NB4 (cell line): Measurements from ENCODE around the gene LRRC28.

Source experiments
- CTCF ChIP-seq: IDR thresholded peaks from one replicate; pipeline ENCODE4 v1.5.1; 2012; ENCODE audit warnings: low read depth, low read length
- MYC ChIP-seq: IDR thresholded peaks from 2 replicates; pipeline ENCODE4 v1.6.1; 2011; ENCODE audit warnings: low read depth, low read length

- TF ChIP-seq CTCF (no peak), MYC (no peak)
Observed at GRCh38 chr15:99331381-99331780, 80.1 kb downstream of the LRRC28 start.
